ENCODE data around the gene MBOAT1.
"Not testable (repeated sequence)": the region's sequence is repeated elsewhere in the genome, so short reads cannot be mapped to it uniquely, and the experiment has no call there.

MBOAT1 gene

DNA sequence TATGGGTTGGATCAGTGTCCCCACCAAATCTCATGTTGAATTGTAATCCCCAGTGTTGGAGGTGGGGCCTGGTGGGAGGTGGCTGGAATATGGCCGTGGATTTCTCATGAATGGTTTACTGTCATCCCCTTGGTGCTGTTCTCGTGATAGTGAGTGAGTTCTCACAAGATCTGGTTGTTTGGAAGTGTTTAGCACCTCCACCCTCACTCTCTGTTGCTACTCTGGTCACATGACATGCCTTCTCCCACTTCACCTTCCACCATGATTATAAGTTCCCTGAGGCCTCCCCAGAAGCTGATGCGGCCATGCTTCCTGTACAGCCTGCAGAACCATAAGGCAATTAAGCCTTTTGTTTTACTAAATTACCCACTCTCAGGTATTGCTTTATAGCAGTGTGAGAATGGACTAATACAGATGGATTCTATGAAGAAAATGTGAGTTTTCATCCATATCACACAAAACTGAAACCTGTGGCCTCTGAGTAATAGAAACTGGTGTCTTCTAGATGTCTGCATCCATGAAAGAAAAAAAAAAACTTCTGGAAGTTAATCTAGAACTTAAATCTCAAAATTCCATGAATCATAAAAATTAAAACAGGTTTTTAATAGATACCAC lies 39.3 kb downstream of the MBOAT1 start:
- DNase-seq (ENCODE audit: low read depth in 2 of 2, low spot score in 1 of 2): no peak

DNA sequence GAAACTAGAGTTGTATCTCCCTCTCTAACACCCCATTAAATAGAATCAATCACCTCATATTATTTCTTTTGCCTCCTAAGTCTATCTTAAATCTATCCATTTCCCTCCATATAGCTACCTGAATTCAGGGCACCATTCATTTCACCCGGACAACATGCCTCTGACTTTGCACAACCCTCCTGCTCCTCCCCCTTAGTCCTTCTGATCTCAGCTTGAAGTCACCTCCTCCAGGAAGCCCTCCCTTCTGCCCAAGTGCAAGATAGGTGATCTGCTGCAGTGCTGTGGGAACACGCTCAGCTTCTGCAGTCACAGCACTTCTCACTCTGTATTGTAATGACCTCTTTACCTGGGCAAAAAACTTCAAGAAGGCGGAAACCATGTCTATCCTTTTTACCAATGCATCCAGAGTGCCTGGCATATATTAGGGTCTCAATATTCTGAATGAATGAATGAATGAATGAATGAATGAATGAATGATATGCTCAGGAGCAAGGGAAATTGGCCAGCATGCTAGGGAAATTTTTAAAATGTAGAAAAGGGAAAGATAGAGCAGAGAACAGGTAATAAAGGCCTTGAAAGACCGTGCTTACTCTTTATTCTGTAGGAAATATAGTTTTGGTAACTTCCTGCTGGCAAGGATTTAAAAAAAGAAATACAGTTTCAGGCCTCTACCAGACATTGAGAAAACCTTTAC lies 41.7 kb downstream of the MBOAT1 start:
- DNase-seq (ENCODE audit: low read depth in 2 of 2, low spot score in 1 of 2): no peak

DNA sequence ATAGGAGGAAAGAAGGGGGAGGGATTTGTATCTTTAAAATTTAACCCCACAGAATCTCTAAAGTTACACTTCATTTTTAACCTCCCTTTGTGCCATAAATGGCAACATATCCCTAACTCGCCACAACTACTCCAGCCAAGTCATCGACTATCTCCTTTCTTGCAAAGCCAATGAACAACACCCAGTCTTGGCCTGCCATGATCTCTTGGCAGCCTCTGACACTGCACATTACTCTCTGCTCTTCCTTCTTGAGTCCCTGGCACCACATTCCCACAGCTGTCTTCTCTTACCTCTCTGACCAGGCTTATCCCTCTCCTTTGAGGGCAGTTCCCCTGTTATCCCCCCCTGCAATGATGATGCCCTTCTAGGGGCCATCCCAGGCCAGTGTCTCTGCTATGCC lies 42.5 kb downstream of the MBOAT1 start:
- DNase-seq (ENCODE audit: low read depth in 2 of 2, low spot score in 1 of 2): no peak

DNA sequence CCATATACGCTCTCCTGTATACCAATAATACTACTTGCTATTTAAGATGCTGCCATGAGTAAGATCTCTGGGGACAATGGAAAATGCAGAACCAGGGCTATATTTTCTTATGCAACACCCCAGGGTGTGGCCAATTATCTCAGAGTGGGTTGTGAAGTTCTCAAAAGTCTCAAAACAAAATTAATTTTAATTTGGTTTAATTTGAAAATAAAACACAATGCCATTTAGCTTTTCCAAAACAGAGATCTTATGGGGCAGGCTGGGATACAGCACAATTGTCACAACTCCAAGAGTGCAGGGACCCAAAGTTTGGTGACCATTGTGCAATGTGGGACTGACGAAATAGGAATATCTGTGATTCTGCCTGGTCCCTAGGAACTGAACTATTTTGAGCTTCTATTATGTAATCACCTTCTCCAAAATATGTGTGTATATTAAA lies 43.1 kb downstream of the MBOAT1 start:
- no peak for DNase-seq (ENCODE audit: low read depth in 2 of 2, low spot score in 1 of 2)

- DNase-seq (ENCODE audit: low read depth in 2 of 2, low spot score in 1 of 2): no peak
Observed at GRCh38 chr6:20168690-20169089, 43.6 kb downstream of the MBOAT1 start.

- DNase-seq (ENCODE audit: low read depth in 2 of 2, low spot score in 1 of 2): no peak
Observed at GRCh38 chr6:20167601-20168000, 44.7 kb downstream of the MBOAT1 start.

DNA sequence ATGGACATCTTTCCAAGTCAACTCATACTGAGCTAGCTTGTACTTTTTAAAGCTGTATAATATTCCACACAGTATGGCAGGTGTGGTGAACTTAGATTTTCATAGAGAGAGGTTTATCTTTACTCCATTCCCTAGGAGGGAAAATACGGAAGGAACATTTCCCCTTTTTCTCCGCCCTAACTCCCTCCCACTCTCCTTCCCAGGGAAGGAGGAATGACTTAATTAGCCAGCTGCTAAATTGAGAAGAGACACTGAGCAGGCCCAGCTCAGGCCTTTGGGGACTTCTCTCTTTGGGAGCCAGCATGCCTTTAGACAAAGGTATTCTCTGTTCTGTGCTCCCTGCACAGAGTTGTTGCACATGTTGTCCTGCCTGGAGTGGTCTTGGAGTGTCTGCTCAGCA lies 46.1 kb downstream of the MBOAT1 start:
- DNase-seq (ENCODE audit: low read depth in 2 of 2, low spot score in 1 of 2): no peak

GRCh38 chr6:20162515-20162914 lies 49.8 kb downstream of the MBOAT1 start:
- no peak for DNase-seq (ENCODE audit: low read depth in 2 of 2, low spot score in 1 of 2)

DNA sequence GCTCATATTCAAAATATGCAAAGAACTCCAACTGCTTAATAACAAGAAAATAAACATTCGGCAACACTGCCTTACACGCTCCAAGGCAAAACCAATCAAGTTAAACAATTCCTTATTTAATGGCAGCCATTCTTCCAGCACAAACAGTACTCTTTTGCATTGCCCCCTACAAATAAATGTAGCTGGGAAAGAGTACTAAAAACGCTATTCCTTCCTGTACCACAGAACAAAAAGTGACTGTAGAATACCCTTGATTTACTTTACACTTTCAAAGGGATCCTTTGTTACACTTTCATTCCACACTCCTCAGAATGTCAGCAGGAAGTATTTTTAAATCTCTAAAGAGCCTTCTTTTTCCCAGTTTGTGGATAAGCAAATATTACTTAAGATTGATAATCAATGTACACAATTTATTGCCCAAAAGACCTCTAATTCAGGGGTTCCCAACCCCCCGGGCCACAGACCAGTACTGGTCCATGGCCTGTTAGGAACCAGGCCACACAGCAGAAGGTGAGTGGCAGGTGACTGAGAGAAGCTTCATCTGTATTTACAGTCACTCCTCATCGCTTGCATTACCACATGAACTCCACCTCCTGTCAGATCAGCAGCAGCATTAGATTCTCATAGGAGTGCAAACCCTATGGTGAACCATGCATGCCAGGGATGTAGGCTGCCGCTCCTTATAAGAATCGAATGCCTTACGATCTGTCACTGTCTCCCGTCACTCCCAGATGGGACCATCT lies 51.6 kb downstream of the MBOAT1 start:
- no peak for DNase-seq (ENCODE audit: low read depth in 2 of 2, low spot score in 1 of 2)

DNA sequence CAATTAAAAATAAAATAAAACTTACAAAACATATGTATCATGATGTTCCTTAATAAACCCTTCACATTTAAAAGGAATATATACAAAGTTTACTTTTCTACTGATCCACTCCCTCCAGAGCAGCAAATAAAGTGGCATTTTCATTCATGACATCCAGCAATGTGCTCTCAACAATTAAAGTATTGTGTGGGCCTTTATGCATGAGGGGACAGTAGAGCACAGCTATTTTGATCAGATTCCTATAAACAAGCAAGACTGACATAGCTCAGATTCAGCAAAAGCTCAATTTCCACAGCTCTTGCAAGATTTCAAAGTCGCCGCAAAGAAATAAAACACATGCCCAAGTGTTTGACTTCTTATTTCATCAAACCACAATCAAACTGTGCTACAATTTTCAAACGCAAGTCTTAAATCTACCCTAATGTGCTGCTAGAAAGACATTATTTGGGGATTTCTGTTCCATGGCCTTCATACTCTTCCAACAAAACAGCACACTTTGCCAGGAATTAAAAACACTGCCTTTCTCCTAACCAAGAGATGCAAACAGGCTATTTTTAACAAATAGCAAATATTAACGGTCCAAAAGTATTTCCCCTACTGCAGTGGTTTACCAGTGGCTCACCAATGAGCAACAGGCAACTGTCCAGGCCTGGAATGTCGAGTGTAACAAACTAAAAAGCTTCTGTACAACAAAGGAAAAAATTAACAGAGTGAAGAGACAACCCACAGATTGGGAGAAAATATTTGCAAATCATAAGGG lies 52.3 kb downstream of the MBOAT1 start:
- no peak for DNase-seq (ENCODE audit: low read depth in 2 of 2, low spot score in 1 of 2)

GRCh38 chr6:20159098-20159497 lies 53.2 kb downstream of the MBOAT1 start:
- DNase-seq (ENCODE audit: low read depth in 2 of 2, low spot score in 1 of 2): no peak

DNA sequence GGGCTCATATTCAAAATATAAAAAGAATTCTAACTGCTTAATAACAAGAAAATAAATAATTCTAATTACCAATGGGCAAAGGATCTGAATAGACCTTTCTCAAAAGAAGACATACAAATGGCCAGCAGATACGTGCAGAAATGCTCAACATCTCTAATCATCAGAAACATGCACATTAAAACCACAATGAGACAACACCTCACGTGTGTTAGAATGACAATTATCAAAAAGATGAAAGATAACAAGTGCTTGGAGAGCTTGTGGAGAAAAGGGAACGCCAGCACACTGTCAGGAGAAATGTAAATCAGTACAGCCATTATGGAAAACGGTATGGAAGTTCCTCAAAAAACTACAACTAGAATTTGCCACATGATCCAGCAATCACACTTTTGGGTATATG lies 53.6 kb downstream of the MBOAT1 start:
- DNase-seq (ENCODE audit: low read depth in 2 of 2, low spot score in 1 of 2): no peak

DNA sequence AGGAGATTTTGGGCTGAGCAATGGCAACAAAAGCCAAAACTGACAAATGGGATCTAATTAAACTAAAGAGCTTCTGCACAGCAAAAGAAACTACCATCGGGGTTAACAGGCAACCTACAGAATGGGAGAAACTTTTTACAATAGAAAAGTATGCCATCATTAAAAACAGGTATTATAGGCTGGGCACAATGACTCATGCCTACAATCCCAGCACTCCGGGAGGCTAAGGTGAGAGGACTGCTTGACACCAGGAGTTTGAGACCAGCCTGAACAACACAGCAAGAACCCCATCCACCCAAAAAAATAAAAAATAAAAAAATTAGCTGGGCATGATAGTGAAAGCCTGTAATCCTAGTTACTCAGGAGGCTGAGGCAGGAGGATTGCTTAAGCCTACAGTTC lies 55.4 kb downstream of the MBOAT1 start:
- DNase-seq (ENCODE audit: low read depth in 2 of 2, low spot score in 1 of 2): no peak

GRCh38 chr6:20154753-20155152 lies 57.5 kb downstream of the MBOAT1 start:
- no peak for DNase-seq (ENCODE audit: low read depth in 2 of 2, low spot score in 1 of 2)

- no peak for DNase-seq (ENCODE audit: low read depth in 2 of 2, low spot score in 1 of 2)
Observed at GRCh38 chr6:20153194-20153593, 59.1 kb downstream of the MBOAT1 start.

GRCh38 chr6:20148433-20148832 lies 63.8 kb downstream of the MBOAT1 start:
- no peak for DNase-seq (ENCODE audit: low read depth in 2 of 2, low spot score in 1 of 2)

DNA sequence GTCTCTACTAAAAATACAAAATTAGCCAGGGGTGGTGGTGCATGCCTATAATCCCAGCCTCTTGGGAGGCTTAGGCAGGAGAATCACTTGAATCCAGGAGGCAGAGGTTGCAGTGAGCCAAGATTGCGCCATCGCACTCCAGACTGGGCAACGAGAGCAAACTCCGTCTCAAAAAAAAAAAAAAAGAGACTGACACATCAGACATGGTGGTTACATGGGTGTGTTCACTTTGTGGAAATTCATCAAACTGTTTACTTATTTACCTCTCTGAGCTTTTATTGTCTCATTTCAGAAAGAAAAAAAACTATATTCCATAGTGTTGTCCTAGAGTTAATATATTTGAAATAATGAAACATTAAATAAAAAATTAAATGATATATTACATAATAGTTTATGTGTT lies 64.8 kb downstream of the MBOAT1 start:
- no peak for DNase-seq (ENCODE audit: low read depth in 2 of 2, low spot score in 1 of 2)

DNA sequence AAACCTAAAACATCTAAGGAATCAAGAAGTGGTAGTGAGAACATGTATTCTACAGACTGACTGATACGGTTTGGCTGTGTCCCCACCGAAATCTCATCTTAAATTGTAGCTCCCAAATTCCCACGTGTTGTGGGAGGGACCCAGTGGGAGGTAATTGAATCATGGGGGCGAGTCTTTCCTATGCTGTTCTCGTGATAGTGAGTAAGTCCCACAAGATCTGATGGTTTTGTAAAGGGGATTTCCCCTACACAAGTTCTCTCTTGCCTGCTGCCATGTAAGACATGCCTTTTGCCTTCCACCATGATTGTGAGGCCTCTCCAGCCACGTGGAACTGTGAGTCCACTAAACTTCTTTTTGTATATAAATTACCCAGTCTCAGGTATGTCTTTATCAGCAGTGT lies 65.4 kb downstream of the MBOAT1 start:
- not testable (repeated sequence) for DNase-seq (ENCODE audit: low read depth in 2 of 2, low spot score in 1 of 2)

DNA sequence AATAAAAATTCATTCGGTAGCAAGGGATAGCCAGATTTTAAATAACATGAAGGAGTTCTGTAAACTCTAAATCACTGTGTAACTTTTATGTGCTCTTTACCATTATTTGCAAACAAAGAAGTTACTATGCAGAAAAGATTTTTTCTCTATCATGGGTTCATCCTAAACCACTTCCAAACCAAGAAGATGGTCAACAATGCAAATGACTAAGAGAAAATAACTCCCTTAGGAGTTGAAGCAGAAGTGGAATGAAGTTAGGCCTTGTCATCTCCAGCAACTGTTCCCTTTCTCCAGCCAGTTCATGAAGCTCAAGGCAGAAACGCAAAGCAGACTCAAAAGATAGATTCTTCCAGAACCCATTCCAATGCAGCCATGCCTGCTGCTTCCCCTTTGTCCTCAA lies 66.0 kb downstream of the MBOAT1 start:
- DNase-seq (ENCODE audit: low read depth in 2 of 2, low spot score in 1 of 2): no peak

DNA sequence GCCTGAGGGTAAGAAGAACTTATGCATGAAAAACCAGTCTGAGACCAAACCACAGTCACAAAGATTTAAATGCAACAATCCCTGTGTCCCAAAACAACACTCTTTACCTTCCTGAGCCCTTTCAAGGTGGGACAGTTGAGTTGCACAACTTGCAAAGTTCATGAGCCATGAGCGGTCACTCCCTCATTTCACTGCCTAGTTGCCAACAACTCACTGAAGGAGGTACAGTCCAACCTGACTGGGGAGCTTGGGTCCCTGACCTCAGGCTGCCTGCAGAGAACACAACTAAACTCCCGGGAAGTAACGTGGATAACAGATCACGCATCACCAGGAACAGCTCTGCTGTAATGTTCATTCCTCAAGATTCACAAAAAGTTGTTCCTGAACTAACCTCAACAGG lies 69.4 kb downstream of the MBOAT1 start:
- no peak for DNase-seq (ENCODE audit: low read depth in 2 of 2, low spot score in 1 of 2)

- DNase-seq (ENCODE audit: low read depth in 2 of 2, low spot score in 1 of 2): no peak
Observed at GRCh38 chr6:20141931-20142330, 70.3 kb downstream of the MBOAT1 start.

Data from stimulated activated CD8-positive, alpha-beta memory T cell treated with anti-CD3 and anti-CD28 coated beads, Interleukin-4, amount 100 ng/mL, for 1 hour (primary cell).